GM12878 (cell line): Measurements from ENCODE around the gene XPC. TPM values are rescaled to one million over a fixed set of nuclear protein-coding genes. Genes with fewer than 3 reads are reported as not detected.

ENCODE experiments used
- ATAC-seq: fragments of 200-7000 bp; cut with Tn5 transposase; 3 replicates; pipeline ENCODE4 v1.9.1; 2020; ENCODE audit warnings: mild to moderate bottlenecking, moderate library complexity
- BruUV-seq: library from RNA; stranded (reverse); fragments of 400-500 nt; replicated peaks from 2 replicates; lab custom pipeline; 2021; lab: Mats Ljungman, UMichigan
- CTCF ChIA-PET: fragments of 300-600 bp; sonication (Branson Sonifier 250); formaldehyde crosslinking; extraction: SDS; loops from one replicate; lab custom pipeline; 2021; ENCODE audit warnings: inconsistent platforms; lab: Yijun Ruan, JAX
- POLR2A ChIA-PET: fragments of 350-600 bp; formaldehyde crosslinking; extraction: SDS; loops from one replicate; lab custom pipeline; 2021; ENCODE audit warnings: inconsistent platforms; lab: Charles Lee
- RAD21 ChIA-PET: fragments of 300-600 bp; sonication (Branson Sonifier 250); formaldehyde crosslinking; loops from one replicate; lab custom pipeline; 2023; ENCODE audit warnings: antibody characterized with exemption; ENCODE audit not compliant: unreplicated experiment; lab: Charles Lee
- SMC1A ChIA-PET: fragments of 300-600 bp; sonication (Branson Sonifier 250); formaldehyde crosslinking; loops from one replicate; lab custom pipeline; 2023; ENCODE audit not compliant: unreplicated experiment, uncharacterized antibody; lab: Charles Lee
- DNase-seq: peaks from one replicate; pipeline ENCODE4 v3.0.0-alpha.2; 2011; ENCODE audit warnings: low read depth, low spot score
- FAIRE-seq: peaks from 3 replicates; lab custom pipeline; 2011; peaks lifted over from hg19 to GRCh38; lab: Jason Lieb, UNC
- H2AFZ ChIP-seq: 2 replicates; pipeline ENCODE4 v1.6.0; 2011; ENCODE audit warnings: low read depth, low read length, control low read depth; ENCODE audit not compliant: control insufficient read depth
- H3K27ac ChIP-seq: 2 replicates; pipeline ENCODE4 v1.5.1; 2011; ENCODE audit warnings: control low read depth; ENCODE audit not compliant: control insufficient read depth, insufficient read depth
- H3K27me3 ChIP-seq, 2 experiments: replicated peaks in 1 of 2; 2 replicates each; pipeline versions ENCODE4 v1.6.0 to v1.6.1; 2011; ENCODE audit warnings: low read length in 1 of 2; ENCODE audit not compliant: control insufficient read depth in 2 of 2, insufficient read depth in 2 of 2
- H3K36me3 ChIP-seq, 2 experiments: 2 replicates each; pipeline ENCODE4 v1.5.1; 2011; ENCODE audit warnings: low read length in 1 of 2; ENCODE audit not compliant: control insufficient read depth in 2 of 2, insufficient read depth in 2 of 2
- H3K4me1 ChIP-seq: 2 replicates; pipeline ENCODE4 v1.6.1; 2011; ENCODE audit warnings: mild to moderate bottlenecking, low read length, moderate library complexity, mixed read lengths; ENCODE audit not compliant: control insufficient read depth, insufficient read depth
- H3K4me2 ChIP-seq: 2 replicates; pipeline ENCODE4 v1.6.0; 2011; ENCODE audit warnings: control low read depth; ENCODE audit not compliant: control insufficient read depth, insufficient read depth
- H3K4me3 ChIP-seq: fragments of 200-600 bp; sonication (generic); 2 replicates; pipeline ENCODE4 v1.5.1; 2016
- H3K79me2 ChIP-seq: 2 replicates; pipeline ENCODE4 v1.6.0; 2011; ENCODE audit warnings: low read length; ENCODE audit not compliant: control insufficient read depth, insufficient read depth
- H3K9ac ChIP-seq: 2 replicates; pipeline ENCODE4 v1.8.0; 2011; ENCODE audit warnings: low read length, control low read depth, mixed read lengths; ENCODE audit not compliant: control insufficient read depth, insufficient read depth
- H3K9me3 ChIP-seq: replicated peaks from 3 replicates; pipeline ENCODE4 v1.5.1; 2011; ENCODE audit warnings: mild to moderate bottlenecking, low read length; ENCODE audit not compliant: control insufficient read depth, insufficient read depth
- H4K20me1 ChIP-seq: 2 replicates; pipeline ENCODE4 v1.6.0; 2011; ENCODE audit not compliant: control insufficient read depth, insufficient read depth
- CTCF ChIP-seq, 3 experiments: IDR thresholded peaks in 2 of 3; conservative IDR thresholded peaks in 1 of 3; 2 replicates each; pipeline ENCODE4 v1.5.1; 2011; ENCODE audit warnings: low read depth in 3 of 3, low read length in 3 of 3, mild to moderate bottlenecking in 3 of 3, control low read depth in 2 of 3, moderate library complexity in 2 of 3, inconsistent platforms in 1 of 3, mixed read lengths in 1 of 3; ENCODE audit not compliant: control insufficient read depth in 2 of 3, insufficient read depth in 1 of 3; ENCODE audit errors: extremely low read depth in 1 of 3
- ELK1 ChIP-seq: IDR thresholded peaks from 2 replicates; pipeline ENCODE4 v1.6.1; 2012; ENCODE audit warnings: low read depth, low read length, improper control_type of control experiment
- EZH2 ChIP-seq: IDR thresholded peaks from 2 replicates; pipeline ENCODE4 v1.6.1; 2012; ENCODE audit warnings: low read depth, mild to moderate bottlenecking, control low read depth, inconsistent platforms, low read length, borderline replicate concordance; ENCODE audit not compliant: control insufficient read depth
- IKZF1 ChIP-seq: fragments of 450-650 bp; conservative IDR thresholded peaks from 2 replicates; pipeline ENCODE4 v1.6.1; 2017; ENCODE audit warnings: antibody characterized with exemption, mild to moderate bottlenecking
- JUNB ChIP-seq: IDR thresholded peaks from 2 replicates; pipeline ENCODE4 v1.6.1; 2016; ENCODE audit warnings: antibody characterized with exemption, mild to moderate bottlenecking
- POU2F2 ChIP-seq: IDR thresholded peaks from 3 replicates; pipeline ENCODE4 v1.6.1; 2011; ENCODE audit warnings: low read depth, mild to moderate bottlenecking, low read length, borderline replicate concordance
- SMAD5 ChIP-seq: IDR thresholded peaks from 2 replicates; pipeline ENCODE4 v1.6.1; 2016; ENCODE audit warnings: antibody characterized with exemption, low read depth
- SMC3 ChIP-seq: IDR thresholded peaks from 2 replicates; pipeline ENCODE4 v1.6.1; 2011; ENCODE audit warnings: low read length, improper control_type of control experiment, borderline replicate concordance
- USF1 ChIP-seq: IDR thresholded peaks from 2 replicates; pipeline ENCODE4 v1.6.1; 2011; ENCODE audit warnings: borderline replicate concordance, low read depth, mild to moderate bottlenecking, moderate library complexity, mixed read lengths, low read length; ENCODE audit not compliant: insufficient read depth; ENCODE audit errors: extremely low read length
- ZBTB33 ChIP-seq: fragments of 450-650 bp; IDR thresholded peaks from 2 replicates; pipeline ENCODE4 v1.6.1; 2017; ENCODE audit warnings: mild to moderate bottlenecking
- ZNF274 ChIP-seq: IDR thresholded peaks from one replicate; pipeline ENCODE4 v1.8.0; 2011; ENCODE audit not compliant: insufficient read length, insufficient read depth
- WGBS: methylation state at CpG from one replicate; pipeline ENCODE4 v1.1.6; 2016; ENCODE audit warnings: low lambda C conversion rate; ENCODE audit not compliant: insufficient replicate concordance, insufficient coverage; ENCODE audit errors: missing lambda C conversion rate; 5-methylcytosine and 5-hydroxymethylcytosine counted together
- in situ Hi-C: fragments of 300-500 bp; cut with MboI; formaldehyde crosslinking; loops from 9 replicates; pipeline ENCODE4 v1.14.3; 2018; ENCODE audit warnings: mixed read lengths
- intact Hi-C: fragments of 100-400 bp; cut with micrococcal nuclease; formaldehyde crosslinking; loops from one replicate; pipeline ENCODE4 v1.14.2; 2022; ENCODE audit not compliant: unreplicated experiment
- polyA plus RNA-seq, 11 experiments: library from polyadenylated mRNA; depleted of rRNA in 4 of 11; unstranded in 6 of 11; stranded (reverse) in 5 of 11; fragments of >200 nt; fragmentation: Nextera tagmentation in 4 of 11; fragmentation: Illumina TruSeq in 1 of 11; extraction: Ambion mirVana in 4 of 11; extraction: Trizol in 1 of 11; gene quantifications; 1 replicate in 1 of 11; 2 replicates in 10 of 11; pipeline versions ENCODE4 v1.2.1 to v1.2.3, GENCODE V29; 2011 to 2016; ENCODE audit warnings: inconsistent platforms in 2 of 11, missing spikeins in 2 of 11, low read depth in 1 of 11
- total RNA-seq, 4 experiments: library from RNA; depleted of rRNA in 3 of 4; stranded (reverse); fragments of >200 nt in 3 of 4; fragmentation: Illumina TruSeq in 1 of 4; extraction: Trizol in 1 of 4; gene quantifications; 2 replicates each; pipeline versions ENCODE4 v1.2.1 to v1.2.3, GENCODE V29; 2013 to 2021

Gene XPC
- total and polyA plus RNA-seq, 10 of the 15 experiments (the other 5 are each of a cell fraction or from before 2014, with no cell fraction given), result 4.0 to 48.3 (median 29.8) TPM

- TF ChIP-seq ZBTB33, result no peak
- no peak for TF ChIP-seq EZH2
- TF ChIP-seq SMC3, result no peak
Measured at GRCh38 chr3:14126017-14126886, 52.1 kb downstream of the XPC start (continued).

- ATAC-seq, result peak; percentile 49
- Histone ChIP-seq H3K36me3 (peaks cover 0 to 17% of the 10 kb centered on the region in 2 experiments; a peak in 2 of 4 replicates), H2AFZ (peak overlapping the region; percentile 89), H3K79me2 (peaks cover 55% of the 10 kb centered on the region), H3K9ac (peak overlapping the region; percentile 72), H3K4me3 (peak overlapping the region; percentile 93), H3K4me2 (peak overlapping the region; percentile 95), H3K4me1 (peaks cover 8% of the 10 kb centered on the region), H3K27ac (peak overlapping the region; percentile 61), H3K27me3 (no peaks in the 10 kb centered on the region), H4K20me1 (no peaks in the 10 kb centered on the region; the same call in 1 of the 2 replicates), H3K9me3 (no peaks in the 10 kb centered on the region)
- ChIA-PET SMC1A (interaction anchor here (0.9 to 2.2 kb wide), 6 partner anchors 18 to 229 kb away, joined by 3 to 10 read pairs (median 3); partner anchors contain the start of genes LSM3 and XPC), CTCF (interaction anchor here (1.1 to 3.0 kb wide), 5 partner anchors 12 to 229 kb away, joined by 3 to 9 read pairs (median 7); partner anchors contain the start of genes LSM3 and XPC), POLR2A (interaction anchor here (0.7 to 3.6 kb wide), 7 partner anchors 8 to 820 kb away, joined by 3 to 42 read pairs (median 4); partner anchors contain the start of genes LSM3, NUP210 and XPC), RAD21 (interaction anchor here (0.9 to 3.6 kb wide), 3 partner anchors 50 to 229 kb away, joined by 3 to 27 read pairs (median 11); partner anchors contain the start of genes LSM3 and XPC)
- TSS peak; percentile 53 for BruUV-seq
- intact Hi-C loops (no loop called here), in situ Hi-C loops (no loop called here)
- WGBS, result 2% methylated on average over 36 of the region's 44 CpGs
- DNase-seq, result no peak
- no peak for FAIRE-seq
- TF ChIP-seq JUNB (peak; percentile 15; the same call in 1 of the 2 replicates), IKZF1 (no peak), SMC3 (no peak), POU2F2 (no peak), USF1 (no peak), SMAD5 (no peak), ELK1 (no peak), CTCF (IDR thresholded peaks at IDR 0.05 in 2 of 3, conservative IDR thresholded peaks at IDR 0.05 in 1 of 3; ENCODE audit: control insufficient read depth in 2 of 3, extremely low read depth in 1 of 3, insufficient read depth in 1 of 3, low read depth in 3 of 3, low read length in 3 of 3) (peak in 1 of 3 experiments; percentile 14; a peak in 2 of 6 replicates), ZNF274 (no peak)
Measured at GRCh38 chr3:14125193-14126016, 53.0 kb downstream of the XPC start.
